ENCODE data around the gene TPM4. TPM values are rescaled to one million over a fixed set of nuclear protein-coding genes. Genes with fewer than 3 reads are reported as not detected.

TPM4 gene
- total RNA-seq, 1 experiment from 2014 or later, result 332 TPM

DNA sequence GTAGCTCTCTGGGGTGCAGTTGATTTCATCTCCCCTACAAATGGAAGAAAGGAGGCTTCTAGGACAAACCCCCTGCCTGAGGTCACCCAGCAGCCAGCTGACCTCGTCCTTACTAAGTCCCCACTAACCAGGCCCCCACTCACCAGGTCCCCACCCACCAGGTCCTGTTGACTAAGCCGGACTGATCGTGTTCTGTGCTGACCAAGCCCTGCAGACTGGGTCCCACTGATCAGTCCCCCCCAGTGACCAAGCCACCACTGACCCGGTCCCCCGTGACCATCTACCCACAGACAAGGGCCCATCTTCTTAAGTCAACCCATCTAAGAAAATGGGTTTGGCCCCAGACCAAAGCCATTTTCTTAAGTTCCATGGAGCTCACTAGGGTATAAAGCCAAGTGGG lies 36.8 kb upstream of the TPM4 start:
- in situ Hi-C loops (cut with HindIII; ENCODE audit: low pct_unique_long_range_greater_than_20kb, low sequenced_read_pairs), result no loop called here

DNA sequence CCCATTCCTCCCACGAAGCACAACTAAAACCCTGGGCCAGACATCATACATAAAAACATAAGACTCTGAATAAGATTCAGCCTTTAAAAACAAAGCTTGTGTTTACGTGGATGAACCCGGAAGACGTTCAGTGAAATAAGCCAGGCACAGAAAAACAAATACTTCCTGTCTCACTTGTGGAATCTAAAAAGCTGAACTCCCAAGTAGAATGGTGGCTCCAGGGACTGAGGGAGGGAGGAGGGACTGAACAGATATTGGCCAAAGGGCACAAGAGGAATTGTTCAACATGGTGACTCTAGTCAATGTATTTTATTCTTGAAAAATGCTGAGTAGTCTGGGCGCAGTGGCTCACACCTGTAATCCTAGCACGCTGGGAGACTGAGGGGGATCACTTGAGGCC lies 35.7 kb upstream of the TPM4 start:
- peak; percentile 29 for DNase-seq (ENCODE audit: low read depth)
- in situ Hi-C loops (cut with HindIII; ENCODE audit: low pct_unique_long_range_greater_than_20kb, low sequenced_read_pairs), result no loop called here

More for the DNA sequence above, 36.8 kb upstream of the TPM4 start:
- no peak for DNase-seq (ENCODE audit: low read depth)

DNA sequence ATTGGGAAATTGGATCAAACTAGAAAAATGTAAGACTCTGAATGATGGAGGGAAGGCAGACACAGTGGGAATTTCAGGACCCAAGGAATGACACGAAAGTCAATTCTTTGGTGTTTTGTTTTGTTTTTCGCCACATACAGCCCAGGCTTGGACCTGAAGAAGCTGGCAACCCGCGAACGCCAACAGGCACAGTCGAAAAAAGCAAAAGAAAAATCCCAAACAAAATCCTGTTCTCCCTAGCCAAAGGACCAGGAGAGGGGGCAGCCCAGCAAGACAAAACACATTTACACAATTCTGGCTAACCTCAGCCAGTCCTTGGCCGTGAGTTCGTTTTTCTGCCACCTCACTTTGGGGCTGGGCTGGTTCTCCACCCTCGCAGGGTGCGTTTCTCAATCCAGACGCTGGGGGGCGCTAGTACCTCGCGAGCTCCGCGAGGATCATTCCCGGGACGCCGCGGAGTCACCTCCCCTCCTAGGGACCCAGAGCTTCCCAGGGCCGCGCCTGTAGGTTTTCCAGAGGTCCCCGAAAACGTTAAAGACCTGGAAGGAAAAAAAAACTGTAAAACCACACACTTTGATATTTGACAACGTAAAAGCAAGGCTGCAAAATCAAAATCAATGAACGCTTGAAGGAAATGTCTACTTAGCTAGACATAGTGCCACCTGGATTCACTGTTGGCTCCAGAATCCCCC lies 34.9 kb upstream of the TPM4 start:
- in situ Hi-C loops (cut with HindIII; ENCODE audit: low pct_unique_long_range_greater_than_20kb, low sequenced_read_pairs), result no loop called here
- peak; percentile 70 for DNase-seq (ENCODE audit: low read depth)

DNA sequence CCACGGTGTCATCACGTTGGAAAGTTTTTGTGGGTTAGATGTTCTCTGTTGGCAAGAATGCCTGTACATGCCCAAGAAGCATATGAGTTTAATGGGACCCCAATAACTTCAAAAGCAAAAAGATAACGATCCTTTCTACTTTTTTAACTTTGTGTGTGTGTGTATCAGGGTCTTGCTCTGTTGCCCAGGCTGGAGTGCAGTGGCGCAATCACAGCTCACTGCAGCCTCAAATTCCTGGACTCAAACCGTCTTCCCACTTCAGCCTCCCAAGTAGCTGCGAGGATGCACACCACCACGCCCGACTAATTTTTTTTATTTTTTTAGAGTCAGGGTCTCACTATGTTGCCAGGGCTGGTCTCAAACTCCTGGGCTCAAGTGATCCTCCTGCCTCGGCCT lies 34.3 kb upstream of the TPM4 start:
- no peak for DNase-seq (ENCODE audit: low read depth)
- in situ Hi-C loops (cut with HindIII; ENCODE audit: low pct_unique_long_range_greater_than_20kb, low sequenced_read_pairs), result no loop called here

DNA sequence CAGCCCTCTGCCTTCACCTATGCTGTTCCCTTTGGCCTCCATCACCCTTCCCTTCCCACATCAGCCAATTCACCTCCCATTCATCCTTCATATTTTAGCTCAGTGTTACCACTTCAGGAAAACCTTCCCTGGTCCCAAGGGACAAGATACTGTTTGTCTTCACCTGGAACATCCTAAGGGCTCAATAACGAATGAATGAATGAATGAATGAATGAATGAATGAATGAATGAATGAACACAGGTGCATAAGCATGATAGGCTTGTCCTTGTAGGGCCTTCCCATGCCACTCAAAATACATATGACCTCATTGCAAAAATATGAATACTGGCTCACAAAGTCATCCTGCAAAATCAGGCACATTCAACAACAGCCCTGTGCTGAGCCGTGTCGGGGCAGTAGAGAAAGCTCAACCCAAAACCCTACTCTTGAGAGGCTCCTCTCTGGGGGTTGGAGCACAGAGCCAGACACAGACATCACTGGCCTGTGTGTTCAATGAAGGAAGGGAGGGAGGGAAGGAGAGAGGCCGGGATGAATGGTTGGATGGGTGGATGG lies 33.7 kb upstream of the TPM4 start:
- DNase-seq (ENCODE audit: low read depth), result no peak
- in situ Hi-C loops (cut with HindIII; ENCODE audit: low pct_unique_long_range_greater_than_20kb, low sequenced_read_pairs), result no loop called here

DNA sequence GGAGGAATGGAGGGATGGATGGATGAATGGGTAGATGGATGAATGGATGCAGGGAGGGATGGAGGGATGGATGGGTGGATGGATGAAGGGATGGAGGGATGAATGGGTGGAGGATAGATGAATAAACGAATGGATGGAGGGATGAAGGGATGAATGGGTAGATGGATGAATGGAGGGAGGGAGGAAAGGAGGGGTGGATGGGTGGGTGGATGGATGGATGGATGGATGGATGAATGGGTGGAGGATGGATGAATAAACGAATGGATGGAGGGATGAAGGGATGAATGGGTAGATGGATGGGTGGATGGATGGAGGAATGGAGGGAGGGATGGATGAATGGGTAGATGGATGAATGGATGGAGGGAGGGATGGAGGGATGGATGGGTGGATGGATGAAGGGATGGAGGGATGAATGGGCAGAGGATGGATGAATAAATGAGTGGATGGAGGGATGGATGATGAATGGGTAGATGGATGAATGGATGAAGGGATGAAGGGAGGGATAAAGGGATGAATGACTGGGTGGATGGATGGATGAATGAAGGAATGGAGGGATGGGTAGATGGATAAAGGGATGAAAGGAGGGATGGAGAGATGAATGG lies 33.0 kb upstream of the TPM4 start:
- no peak for DNase-seq (ENCODE audit: low read depth)
- in situ Hi-C loops (cut with HindIII; ENCODE audit: low pct_unique_long_range_greater_than_20kb, low sequenced_read_pairs), result no loop called here

DNA sequence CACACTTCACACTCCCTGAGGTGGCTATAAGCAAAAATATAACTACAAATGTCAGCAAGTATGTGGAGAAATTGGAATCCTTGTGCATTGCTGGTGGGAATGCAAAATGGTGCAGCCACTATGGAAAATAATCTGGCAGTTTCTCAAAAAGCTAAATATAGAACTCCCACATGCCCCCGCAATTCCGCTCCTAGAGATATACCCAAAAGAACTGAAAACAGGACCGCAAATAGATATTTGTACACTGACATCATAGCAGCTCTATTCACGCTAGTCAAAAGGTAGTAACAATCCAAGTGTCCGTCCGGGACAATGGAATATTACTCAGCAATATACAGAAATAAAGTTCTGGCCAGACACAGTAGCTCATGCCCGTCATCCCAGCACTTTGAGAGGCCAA lies 31.5 kb upstream of the TPM4 start:
- in situ Hi-C loops (cut with HindIII; ENCODE audit: low pct_unique_long_range_greater_than_20kb, low sequenced_read_pairs), result no loop called here
- no peak for DNase-seq (ENCODE audit: low read depth)

DNA sequence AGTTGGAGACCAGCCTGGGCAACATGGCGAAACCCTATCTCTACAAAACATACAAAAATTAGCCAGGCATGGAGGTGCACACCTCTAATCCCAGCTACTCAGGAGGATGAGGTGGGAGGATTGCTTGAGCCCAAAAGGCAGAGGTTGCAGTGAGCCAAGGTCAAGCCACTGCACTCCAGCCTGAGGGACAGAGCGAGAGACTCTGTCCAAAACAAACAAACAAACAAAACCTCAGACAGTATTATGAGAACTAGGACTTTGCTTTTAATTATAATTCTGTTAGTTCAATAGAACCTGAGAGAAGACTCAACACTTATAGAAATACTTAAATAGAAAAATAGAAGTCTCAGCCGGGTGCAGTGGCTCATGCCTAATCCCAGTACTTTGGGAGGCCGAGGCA lies 31.1 kb upstream of the TPM4 start:
- in situ Hi-C loops (cut with HindIII; ENCODE audit: low pct_unique_long_range_greater_than_20kb, low sequenced_read_pairs), result no loop called here
- no peak for DNase-seq (ENCODE audit: low read depth)

DNA sequence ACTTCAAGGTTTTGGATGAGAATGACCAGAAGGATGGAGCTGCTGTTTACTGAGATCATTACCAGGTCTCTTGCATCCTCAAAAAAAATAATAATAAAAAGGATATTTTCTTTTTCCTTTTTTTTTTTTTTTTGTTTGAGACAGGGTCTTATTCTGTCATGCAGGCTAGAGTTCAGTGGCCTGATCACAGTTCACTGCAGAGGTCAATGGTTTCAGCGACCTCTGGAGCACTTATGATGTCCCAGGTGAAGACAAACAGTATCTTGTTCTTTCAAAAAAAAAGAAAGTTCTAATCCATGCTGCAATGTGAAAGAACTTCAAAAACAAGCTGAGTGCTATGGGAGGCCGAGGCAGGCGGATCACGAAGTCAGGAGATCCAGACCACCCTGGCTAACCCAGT lies 30.4 kb upstream of the TPM4 start:
- in situ Hi-C loops (cut with HindIII; ENCODE audit: low pct_unique_long_range_greater_than_20kb, low sequenced_read_pairs), result no loop called here
- no peak for DNase-seq (ENCODE audit: low read depth)

DNA sequence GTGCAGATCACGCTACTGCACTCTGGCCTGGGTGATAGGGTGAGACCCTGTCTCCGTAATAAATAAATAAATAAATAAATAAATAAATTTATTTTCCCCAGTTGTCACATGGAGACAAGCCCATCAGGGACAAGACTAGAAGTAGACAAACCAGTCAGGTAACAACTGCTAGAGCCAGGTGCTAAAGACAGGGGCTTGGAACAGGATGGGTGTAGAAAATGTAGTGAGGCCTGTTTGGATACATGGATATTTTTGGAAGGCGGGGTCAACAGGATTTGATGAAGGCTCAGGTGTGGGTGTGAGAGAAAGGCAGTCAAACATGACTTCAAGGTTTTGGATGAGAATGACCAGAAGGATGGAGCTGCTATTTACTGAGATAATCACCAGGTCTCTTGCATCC lies 27.7 kb upstream of the TPM4 start:
- in situ Hi-C loops (cut with HindIII; ENCODE audit: low pct_unique_long_range_greater_than_20kb, low sequenced_read_pairs), result no loop called here
- DNase-seq (ENCODE audit: low read depth), result no peak

DNA sequence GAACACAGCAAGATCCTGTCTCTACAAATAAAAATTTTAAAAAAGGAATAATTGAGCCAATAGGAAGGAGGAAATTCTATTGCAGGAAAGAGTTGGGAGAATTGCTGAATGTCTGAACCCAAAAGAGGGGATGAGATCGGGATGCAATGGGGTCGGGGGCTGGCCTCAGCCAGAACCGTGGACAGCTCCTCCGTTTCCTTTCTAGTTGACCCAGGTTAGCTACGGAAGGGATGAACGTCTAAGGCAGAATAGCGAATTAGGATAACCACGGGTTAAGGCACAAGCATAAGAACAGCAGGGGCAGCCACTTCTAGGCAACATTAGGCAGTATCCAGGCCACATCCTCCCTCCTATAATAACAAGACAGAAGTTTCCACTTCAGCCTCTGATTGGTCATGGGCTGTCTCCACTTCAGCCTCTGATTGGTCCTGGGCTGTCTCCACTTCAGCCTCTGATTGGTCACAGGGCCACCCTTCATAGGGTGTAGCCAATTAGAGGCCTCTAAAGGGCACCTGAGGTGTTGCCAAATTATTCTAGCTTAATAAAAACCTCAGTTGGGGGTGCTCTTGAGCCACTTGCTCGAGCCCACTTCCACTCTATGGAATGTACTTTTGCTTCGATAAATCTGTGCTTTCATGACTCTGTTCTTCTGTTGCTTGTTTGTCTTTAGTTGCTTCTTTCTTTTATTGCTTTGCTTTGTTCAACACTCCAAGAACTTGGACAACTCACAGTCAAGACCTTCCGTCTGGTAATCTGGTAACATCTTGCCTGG lies 24.9 kb upstream of the TPM4 start:
- in situ Hi-C loops (cut with HindIII; ENCODE audit: low pct_unique_long_range_greater_than_20kb, low sequenced_read_pairs), result no loop called here
- DNase-seq (ENCODE audit: low read depth), result no peak

DNA sequence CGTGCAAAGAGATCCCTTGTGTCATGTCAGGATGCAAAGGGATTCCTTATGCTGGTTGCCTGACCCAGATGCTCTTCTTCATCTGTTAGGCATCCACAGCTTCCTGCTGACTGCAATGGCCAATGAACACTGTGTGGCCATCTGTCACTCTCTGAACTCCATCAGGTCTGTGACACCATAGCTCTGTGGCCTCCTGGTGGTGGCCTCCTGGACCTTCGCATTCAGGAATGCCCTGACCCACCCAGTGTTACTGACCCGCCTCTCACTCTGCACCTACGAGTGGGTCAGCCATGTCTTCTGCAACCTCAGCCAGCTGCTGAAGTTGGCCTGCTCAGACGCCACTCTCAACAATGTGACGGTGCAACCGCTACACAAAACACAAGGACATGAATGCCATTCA lies 23.9 kb upstream of the TPM4 start:
- in situ Hi-C loops (cut with HindIII; ENCODE audit: low pct_unique_long_range_greater_than_20kb, low sequenced_read_pairs), result no loop called here
- DNase-seq (ENCODE audit: low read depth), result no peak

DNA sequence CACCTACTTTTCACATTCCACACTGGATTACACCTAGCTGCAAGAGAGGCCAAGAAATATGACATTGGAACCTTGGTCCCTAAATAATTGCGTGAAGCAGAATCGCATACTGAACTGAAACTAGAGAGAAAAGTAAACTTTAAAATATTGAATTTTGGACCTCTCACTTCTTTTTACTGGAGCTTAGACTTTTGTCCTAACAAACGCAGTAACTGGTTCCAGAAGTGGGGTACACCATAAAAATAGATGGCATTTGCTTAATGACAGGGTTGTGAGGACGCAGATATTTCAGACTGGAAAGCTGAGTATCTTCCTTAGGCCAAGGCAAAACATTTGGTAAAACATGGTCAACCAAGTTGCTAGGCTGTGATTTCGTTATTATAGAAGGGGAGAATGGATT lies 19.2 kb upstream of the TPM4 start:
- in situ Hi-C loops (cut with HindIII; ENCODE audit: low pct_unique_long_range_greater_than_20kb, low sequenced_read_pairs), result no loop called here
- DNase-seq (ENCODE audit: low read depth), result no peak

DNA sequence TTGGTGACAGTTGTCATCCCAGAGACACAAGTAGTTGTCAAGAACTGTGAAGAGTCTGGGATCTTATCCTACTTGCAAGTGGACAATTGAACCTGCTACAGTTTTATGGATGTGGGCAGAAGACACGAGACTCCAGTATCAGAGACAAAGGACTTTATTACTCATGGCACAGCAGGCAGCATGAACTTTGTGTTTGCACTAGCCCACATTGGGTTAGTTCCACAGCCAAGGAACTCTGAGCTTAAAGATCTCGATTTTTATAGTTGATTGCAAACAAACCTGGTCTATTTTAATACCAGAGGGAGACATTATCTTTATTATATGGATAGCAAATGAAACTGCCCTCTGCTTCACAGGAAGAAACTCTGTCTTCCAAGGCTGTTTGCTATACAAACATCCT lies 16.0 kb upstream of the TPM4 start:
- in situ Hi-C loops (cut with HindIII; ENCODE audit: low pct_unique_long_range_greater_than_20kb, low sequenced_read_pairs), result no loop called here
- no peak for DNase-seq (ENCODE audit: low read depth)

DNA sequence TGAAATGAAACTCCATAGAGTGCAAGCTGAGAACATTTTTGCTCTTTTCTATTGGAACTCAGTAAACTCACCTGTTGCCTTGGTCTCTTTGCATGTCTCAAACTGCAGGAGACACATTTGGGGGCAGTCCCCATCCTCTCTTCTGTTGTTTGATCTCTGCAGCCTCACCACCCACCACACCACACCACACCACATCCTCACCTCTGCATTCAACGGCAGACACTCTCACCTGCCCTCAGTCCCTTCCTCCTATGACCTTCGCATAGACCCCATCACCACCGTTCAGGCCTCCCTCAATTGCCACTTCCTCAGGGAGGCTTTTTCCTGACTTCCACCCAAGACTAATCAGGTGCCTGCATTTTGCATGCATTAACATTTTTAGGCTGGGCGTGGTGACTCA lies 14.4 kb upstream of the TPM4 start:
- in situ Hi-C loops (cut with HindIII; ENCODE audit: low pct_unique_long_range_greater_than_20kb, low sequenced_read_pairs), result no loop called here
- DNase-seq (ENCODE audit: low read depth), result no peak

DNA sequence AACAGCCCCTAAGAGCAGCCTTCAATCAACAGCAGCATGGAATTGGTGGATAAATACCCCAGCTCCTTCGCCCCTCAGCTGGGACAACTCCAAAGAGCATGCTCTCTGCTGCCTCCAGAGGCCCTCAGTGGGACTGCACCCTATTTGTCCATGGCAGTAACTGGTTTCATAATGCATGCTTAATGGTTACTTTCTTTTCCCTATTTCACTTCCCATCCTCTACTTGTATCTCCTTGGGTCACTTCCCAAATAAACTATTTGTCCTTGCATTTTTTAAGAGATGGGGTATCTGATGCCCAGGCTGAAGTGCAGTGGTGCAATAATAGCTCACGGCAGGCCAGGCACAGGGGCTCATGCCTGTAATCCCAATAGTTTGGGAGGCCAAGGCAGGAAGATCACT lies 13.5 kb upstream of the TPM4 start:
- no peak for DNase-seq (ENCODE audit: low read depth)
- in situ Hi-C loops (cut with HindIII; ENCODE audit: low pct_unique_long_range_greater_than_20kb, low sequenced_read_pairs), result no loop called here

DNA sequence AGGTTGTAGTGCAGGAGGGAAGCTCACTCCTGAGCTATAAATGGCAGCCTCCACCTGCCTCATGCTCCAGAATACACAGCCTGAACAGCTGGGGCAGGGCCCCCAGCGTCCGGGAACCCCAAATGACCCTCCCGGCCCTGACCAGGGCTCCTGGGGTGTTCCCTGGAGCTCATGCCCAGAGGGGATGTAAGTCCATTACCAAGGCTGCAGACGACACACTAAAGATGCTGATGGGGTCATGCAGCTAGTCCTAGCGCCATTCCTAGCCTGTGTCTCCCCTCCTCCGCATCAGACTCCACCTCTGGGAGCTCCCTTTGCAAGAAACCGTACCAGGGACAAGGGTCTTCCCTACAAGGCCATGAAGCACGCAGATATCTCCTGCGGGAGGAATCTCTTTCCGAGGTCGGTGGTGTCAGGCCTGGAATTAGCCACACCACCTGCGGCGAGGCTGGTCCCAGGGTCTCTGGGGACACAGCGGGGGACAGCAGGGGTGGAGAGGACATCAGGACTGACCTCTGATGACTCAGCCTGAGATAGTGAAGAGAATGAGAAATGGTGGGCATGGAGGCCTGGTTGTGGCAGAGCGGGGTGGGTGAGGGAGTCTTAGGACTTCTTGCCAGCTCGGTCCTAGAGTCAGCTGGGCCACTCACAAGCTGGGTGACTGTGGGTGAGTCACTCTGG lies 11.9 kb upstream of the TPM4 start:
- in situ Hi-C loops (cut with HindIII; ENCODE audit: low pct_unique_long_range_greater_than_20kb, low sequenced_read_pairs), result no loop called here
- DNase-seq (ENCODE audit: low read depth), result no peak

DNA sequence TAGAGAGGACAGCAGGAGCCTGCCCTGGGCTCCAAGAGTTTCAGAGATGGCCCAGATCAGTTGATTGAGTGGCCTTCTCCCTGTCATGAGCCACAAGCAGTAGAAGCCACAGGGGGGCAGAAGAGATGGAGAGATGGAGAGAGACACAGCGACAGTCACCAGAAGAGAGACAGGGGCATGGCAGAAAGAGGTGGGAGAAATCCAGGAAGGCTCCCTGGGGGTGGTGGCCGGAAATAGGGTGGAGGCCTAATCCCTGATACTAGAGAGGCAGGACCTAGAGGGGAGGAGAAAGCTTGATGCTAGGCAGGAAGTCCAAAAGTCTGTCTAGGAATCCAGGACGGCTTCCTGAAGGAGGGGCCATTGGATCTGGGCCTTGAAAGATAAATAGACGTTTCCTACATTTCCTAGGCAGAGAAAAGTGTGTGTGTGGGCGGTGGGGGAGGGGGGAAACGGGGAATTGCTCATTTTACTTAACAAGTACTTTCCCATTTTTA lies 9.6 kb upstream of the TPM4 start:
- in situ Hi-C loops (cut with HindIII; ENCODE audit: low pct_unique_long_range_greater_than_20kb, low sequenced_read_pairs), result no loop called here
- no peak for DNase-seq (ENCODE audit: low read depth)

Data from Caki2 (cell line).